Measurements from ENCODE around the gene RAD23B. TPM values are rescaled to one million over a fixed set of nuclear protein-coding genes. Genes with fewer than 3 reads are reported as not detected.

The RAD23B gene
- total RNA-seq, 4 donors from 2014 or later = 87.3 to 98.6 (median 93.1) TPM

- WGBS, 2 donors = 47% methylated on average over 4 of the region's 4 CpGs
- H3K4me1 ChIP-seq = peaks cover 0 to 18% (median 0%) of the 10 kb centered on the region in 4 donors
- no peaks in the 10 kb centered on the region for H3K27me3 ChIP-seq
- DNase-seq (ENCODE audit: low spot score in 2 of 2) = peak in 1 of 2 donors; percentile 41
- TF ChIP-seq EP300 (IDR thresholded peaks at IDR 0.05) = peak in 1 of 2 donors; percentile 75
- no peak for TF ChIP-seq POLR2A (IDR thresholded peaks at IDR 0.05)
- TF ChIP-seq CTCF (IDR thresholded peaks at IDR 0.05) = no peak
- no peaks in the 10 kb centered on the region for H3K36me3 ChIP-seq
- H3K27ac ChIP-seq = peak overlapping the region in 1 of 4 donors; percentile 1
- no peak overlapping the region for H3K4me3 ChIP-seq
- no peaks in the 10 kb centered on the region for H3K9me3 ChIP-seq
These were observed 8.1 kb upstream of the RAD23B start for GRCh38 chr9:107274953-107275422.

DNA sequence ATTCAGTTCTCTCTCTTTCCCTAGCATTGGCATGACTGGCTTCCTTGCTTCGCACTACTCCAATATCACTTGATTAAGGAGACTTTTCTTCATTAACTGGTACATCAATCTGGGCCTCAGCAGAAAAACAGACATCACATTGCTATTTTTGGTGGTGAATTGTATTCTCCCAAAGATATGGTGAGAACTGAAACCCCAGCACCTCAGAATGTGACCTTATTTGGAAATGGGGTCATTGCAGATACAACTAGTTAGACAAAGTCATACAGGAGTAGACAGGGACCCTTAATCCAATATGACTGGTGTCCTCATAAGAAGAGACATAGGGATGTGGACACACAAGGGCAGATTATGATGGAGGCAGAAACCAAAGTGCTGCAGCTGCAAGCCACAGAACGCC lies 7.5 kb upstream of the RAD23B start:
- Histone ChIP-seq H3K4me3 (no peak overlapping the region), H3K27ac (no peak overlapping the region), H3K9me3 (no peaks in the 10 kb centered on the region), H3K36me3 (no peaks in the 10 kb centered on the region), H3K27me3 (no peaks in the 10 kb centered on the region), H3K4me1 (peaks cover 0 to 17% (median 0%) of the 10 kb centered on the region in 4 donors)
- TF ChIP-seq CTCF (IDR thresholded peaks at IDR 0.05) = no peak
- TF ChIP-seq EP300 (IDR thresholded peaks at IDR 0.05) = no peak
- no peak for TF ChIP-seq POLR2A (IDR thresholded peaks at IDR 0.05)
- WGBS, 2 donors = 92 to 97% methylated on average over 2 of the region's 2 CpGs
- DNase-seq (ENCODE audit: low spot score in 2 of 2) = no peak

DNA sequence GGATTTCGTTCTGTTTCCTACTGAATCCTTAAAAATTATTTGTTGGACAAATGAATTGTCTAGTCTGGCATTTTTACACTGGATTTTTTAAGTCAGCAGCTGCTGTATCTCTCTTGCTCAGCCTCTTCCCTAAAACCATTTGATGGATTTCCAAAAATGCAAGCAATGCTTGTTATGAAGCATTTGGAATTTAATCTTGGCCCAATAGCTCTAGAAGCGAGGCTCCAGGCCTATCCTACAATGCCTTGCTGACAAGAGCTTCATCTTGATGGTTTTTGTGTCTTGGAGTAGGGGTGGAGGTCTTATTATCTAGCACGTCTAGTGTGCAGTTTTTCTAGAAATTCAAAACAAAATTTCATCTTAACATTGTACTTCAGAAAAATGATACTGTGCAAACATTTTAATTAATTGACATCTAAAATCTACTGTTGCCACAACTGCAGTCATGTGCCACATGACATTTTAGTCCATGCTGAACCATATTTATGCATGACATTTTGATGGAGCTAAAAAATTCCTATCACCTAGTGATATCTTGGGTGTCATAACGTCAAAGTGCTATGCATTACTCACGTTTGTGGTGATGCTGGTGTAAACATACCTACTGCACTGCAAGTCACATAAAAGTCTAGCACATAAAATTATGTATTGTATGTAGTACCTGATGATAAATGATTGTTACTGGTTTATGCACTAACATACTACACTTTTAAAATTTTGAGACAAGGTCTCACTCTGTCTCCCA lies 5.9 kb upstream of the RAD23B start:
- 44 to 50% methylated on average over 5 of the region's 5 CpGs for WGBS, 2 donors
- Histone ChIP-seq H3K9me3 (no peaks in the 10 kb centered on the region), H3K27ac (no peak overlapping the region), H3K36me3 (no peaks in the 10 kb centered on the region), H3K4me1 (peaks cover 0 to 16% (median 2%) of the 10 kb centered on the region in 4 donors), H3K27me3 (no peaks in the 10 kb centered on the region), H3K4me3 (no peak overlapping the region)
- DNase-seq (ENCODE audit: low spot score in 2 of 2) = no peak
- no peak for TF ChIP-seq POLR2A (IDR thresholded peaks at IDR 0.05)
- peak in 1 of 2 donors; percentile 11 for TF ChIP-seq EP300 (IDR thresholded peaks at IDR 0.05)
- no peak for TF ChIP-seq CTCF (IDR thresholded peaks at IDR 0.05)

GRCh38 chr9:107277801-107278200 lies 5.3 kb upstream of the RAD23B start:
- Histone ChIP-seq H3K4me1 (peaks cover 0 to 20% (median 3%) of the 10 kb centered on the region in 4 donors), H3K27ac (no peak overlapping the region), H3K9me3 (no peaks in the 10 kb centered on the region), H3K4me3 (no peak overlapping the region), H3K27me3 (no peaks in the 10 kb centered on the region), H3K36me3 (no peaks in the 10 kb centered on the region)
- TF ChIP-seq EP300 (IDR thresholded peaks at IDR 0.05) = no peak
- no peak for TF ChIP-seq CTCF (IDR thresholded peaks at IDR 0.05)
- no peak for TF ChIP-seq POLR2A (IDR thresholded peaks at IDR 0.05)
- no peak for DNase-seq (ENCODE audit: low spot score in 2 of 2)
- WGBS, 2 donors = 94 to 97% methylated on average over 5 of the region's 5 CpGs

DNA sequence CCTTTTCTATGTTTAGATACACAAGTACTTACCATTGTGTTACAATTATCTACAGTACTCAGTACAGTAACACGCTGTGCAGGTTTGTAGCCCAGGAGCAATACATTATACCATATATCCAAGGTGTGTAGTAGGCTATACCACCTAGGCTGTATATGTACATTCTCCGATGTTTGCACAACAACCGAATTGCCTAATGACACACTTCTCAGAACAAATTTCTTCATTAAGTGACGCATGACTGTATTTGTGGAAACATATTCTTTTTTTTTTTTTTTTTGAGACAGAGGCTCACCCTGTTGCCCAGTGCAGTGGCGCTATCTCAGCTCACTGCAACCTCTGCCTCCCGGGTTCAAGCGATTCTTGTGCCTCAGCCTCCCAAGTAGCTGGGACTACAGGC lies 4.0 kb upstream of the RAD23B start:
- Histone ChIP-seq H3K27me3 (no peaks in the 10 kb centered on the region), H3K36me3 (no peaks in the 10 kb centered on the region), H3K9me3 (no peaks in the 10 kb centered on the region), H3K4me1 (peaks cover 0 to 20% (median 3%) of the 10 kb centered on the region in 4 donors), H3K27ac (no peak overlapping the region), H3K4me3 (no peak overlapping the region)
- WGBS, 2 donors = 94 to 97% methylated on average over 7 of the region's 7 CpGs
- no peak for DNase-seq (ENCODE audit: low spot score in 2 of 2)
- TF ChIP-seq CTCF (IDR thresholded peaks at IDR 0.05) (no peak), POLR2A (IDR thresholded peaks at IDR 0.05) (no peak), EP300 (IDR thresholded peaks at IDR 0.05) (no peak)

All from tibial nerve (tissue), 4 donors.